Suppressor macrophage treated with lipopolysaccharide for 4 hours (primary cell): ENCODE data around the gene SRPK2.
"Not testable (repeated sequence)": the region's sequence is repeated elsewhere in the genome, so short reads cannot be mapped to it uniquely, and the experiment has no call there.

ENCODE experiments used
- DNase-seq: peaks from one replicate; pipeline ENCODE4 v3.0.0-alpha.2; 2020

The SRPK2 gene

GRCh38 chr7:105369944-105370343, 18.8 kb downstream of the SRPK2 start:
- DNase-seq: no peak

DNA sequence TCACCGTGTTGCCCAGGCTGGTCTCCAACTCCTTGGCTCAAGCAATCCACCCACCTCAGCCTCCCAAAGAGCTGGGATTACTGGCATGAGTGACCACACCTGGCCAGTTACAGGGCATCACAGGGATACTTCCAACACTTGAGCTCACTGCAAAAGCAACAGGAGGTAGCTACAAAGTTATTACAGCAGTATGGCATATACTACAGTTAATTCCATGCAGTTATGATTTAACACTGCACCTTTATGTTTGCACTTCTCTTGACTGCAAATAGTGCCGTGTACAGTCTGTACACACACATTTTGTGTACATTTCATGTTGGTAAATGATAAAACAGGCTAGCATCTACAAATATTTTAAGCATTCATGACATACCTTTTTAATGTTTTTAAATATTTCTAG, 21.3 kb downstream of the SRPK2 start:
- no peak for DNase-seq

DNA sequence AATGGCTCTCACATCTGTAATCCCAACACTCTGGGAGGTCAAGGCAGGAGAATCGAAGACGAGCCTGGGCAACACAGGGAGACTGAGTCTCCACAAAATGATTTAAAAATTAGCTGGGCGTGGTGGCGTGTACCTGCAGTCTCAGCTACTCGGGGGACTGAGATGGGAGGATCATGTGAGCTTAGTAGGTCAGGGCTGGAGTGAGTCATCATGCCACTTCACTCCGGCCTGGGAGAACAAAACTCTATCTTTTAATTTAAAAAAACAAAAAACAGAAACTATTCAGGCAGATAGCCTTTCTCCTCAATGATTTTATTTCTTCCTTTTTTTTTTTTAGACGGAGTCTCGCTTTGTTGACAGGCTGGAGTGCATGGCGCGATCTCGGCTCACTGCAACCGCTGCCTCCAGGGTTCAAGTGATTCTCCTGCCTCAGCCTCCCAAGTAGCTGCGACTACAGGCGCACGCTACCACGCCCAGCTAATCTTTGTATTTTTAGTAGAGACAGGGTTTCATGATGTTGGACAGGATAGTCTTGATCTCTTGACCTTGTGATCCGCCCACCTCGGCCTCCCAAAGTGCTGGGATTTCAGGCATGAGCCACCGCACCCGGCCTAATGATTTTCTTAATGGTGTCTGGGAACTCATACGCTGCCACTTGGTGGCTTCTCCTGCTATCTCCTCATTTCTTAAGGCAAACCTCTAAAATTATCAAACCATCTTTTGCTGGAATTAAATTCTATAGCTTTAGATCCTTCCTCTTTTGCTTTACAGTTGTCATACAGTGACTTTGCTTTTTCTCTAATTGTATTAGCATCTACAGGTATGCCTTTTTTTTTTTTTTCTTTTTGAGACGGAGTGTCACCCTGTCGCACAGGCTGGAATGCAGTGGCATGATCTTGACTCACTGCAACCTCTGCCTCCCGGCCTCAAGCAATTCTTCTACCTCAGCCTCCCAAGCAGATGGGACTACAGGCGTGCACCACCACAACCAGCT, 22.9 kb downstream of the SRPK2 start:
- no peak for DNase-seq

- DNase-seq: no peak
Measured at GRCh38 chr7:105364684-105365083, 24.0 kb downstream of the SRPK2 start.

DNA sequence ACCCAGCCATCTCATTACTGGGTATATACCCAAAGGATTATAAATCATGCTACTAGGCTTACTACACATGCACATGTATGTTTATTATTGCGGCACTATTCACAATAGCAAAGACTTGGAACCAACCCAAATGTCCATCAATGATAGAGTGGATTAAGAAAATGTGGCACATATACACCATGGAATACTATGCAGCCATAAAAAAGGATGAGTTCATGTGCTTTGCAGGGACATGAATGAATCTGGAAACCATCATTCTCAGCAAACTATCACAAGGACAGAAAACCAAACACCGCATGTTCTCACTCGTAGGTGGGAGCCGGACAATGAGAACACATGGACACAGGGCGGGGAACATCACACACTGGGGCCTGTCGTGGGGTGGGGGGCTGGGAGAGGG, 25.1 kb downstream of the SRPK2 start:
- DNase-seq: not testable (repeated sequence)

- DNase-seq: not testable (repeated sequence)
Measured at GRCh38 chr7:105362685-105363084, 26.0 kb downstream of the SRPK2 start.

DNA sequence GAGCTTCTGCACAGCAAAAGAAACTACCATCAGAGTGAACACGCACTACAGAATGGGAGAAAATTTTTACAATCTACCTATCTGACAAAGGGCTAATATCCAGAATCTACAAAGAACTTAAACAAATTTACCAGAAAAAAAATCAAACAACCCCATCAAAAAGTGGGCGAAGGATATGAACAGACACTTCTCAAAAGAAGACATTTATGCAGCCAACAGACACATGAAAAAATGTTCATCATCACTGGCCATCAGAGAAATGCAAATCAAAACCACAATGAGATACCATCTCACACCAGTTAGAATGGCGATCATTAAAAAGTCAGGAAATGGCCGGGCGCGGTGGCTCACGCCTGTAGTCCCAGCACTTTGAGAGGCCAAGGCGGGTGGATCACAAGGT, 26.7 kb downstream of the SRPK2 start:
- not testable (repeated sequence) for DNase-seq

DNA sequence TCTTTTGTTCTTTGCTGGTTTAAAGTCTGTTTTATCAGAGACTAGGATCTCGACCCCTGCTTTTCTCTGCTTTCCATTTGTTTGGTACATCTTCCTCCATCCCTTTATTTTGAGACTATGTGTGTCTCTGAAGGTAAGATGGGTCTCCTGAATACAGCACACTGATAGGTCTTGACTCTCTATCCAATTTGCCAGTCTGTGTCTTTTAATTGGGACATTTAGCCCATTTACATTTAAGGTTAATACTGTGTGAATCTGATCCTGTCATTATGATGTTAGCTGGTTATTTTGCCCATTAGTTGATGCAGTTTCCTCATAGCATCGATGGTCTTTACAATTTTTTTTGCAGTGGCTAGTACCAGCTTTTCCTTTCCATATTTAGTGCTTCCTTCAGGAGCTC, 28.6 kb downstream of the SRPK2 start:
- not testable (repeated sequence) for DNase-seq

DNA sequence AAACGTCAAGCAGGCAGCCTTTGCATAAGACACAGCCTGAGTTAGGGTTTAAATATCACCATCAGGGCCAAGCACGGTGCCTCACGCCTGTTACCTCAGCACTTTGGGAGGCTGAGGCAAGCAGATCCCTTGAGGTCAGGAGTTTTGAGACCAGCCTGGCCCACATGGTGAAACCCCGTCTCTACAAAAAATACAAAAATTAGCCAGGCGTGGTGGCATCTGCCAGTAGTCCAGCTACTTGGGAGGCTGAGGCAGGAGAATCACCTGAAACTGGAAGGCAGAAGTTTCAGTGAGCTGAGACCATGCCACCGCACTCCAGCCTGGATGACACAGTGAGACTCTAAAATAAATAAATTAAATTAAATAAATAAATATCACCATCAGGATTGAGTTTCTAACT, 33.0 kb downstream of the SRPK2 start:
- DNase-seq: no peak

- no peak for DNase-seq
Measured at GRCh38 chr7:105354383-105354782, 34.3 kb downstream of the SRPK2 start.

DNA sequence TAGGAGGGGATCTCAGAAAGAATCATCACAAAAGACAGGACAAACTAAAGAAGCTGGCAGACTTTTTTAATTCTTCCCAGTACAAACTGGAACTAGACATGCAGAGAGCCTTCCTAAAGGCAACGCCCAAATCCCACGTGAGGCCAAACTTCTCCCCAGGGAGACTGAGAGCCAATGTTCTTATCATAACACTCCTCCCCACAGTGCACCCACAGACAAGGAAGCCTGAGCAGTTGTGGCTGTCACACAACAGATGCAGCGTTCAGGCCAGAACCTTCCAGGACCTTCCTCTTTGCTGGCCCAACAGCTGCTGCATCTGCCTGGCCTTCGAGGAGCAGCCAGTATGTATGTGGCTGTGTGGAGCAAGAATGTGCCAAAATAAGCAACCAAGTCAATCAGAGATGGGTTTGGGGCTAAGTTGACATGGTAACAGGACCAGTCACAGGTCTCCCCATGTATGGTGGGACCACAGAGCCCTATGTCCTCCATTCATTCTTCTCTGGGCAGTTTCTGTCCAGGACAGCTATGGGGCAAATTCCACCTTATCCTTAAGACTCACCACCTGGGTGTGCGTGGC, 34.9 kb downstream of the SRPK2 start:
- peak; percentile 25 for DNase-seq

GRCh38 chr7:105352901-105353668, 35.6 kb downstream of the SRPK2 start:
- no peak for DNase-seq

DNA sequence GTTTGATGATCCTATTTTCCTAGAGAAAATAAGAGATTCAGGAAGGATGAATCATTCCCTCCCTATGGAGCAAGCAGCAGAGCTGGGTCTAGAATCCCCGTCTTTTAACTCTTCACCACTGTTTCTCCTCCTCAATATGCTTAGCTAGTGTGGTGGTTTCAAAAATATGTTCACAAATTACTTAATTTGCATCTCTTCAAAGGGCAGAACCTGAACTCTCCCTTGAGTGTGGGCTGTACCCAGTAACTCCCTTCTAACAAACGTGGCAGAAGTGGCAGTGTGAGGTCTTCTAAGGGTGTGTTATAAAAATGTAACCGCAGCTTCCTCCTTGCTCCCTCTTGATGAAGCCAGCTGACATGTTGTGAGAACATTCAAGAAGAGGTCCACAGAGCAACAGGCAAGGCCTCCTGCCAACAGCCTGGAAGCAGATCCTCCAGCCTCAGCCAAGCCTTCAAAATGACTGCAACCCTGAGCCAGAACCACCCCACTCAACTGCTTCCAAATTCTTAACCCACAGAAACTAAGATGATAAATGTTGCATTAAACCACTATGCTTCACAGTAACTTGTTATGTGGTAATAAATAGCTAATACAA, 36.6 kb downstream of the SRPK2 start:
- peak; percentile 82 for DNase-seq

- DNase-seq: no peak
Measured at GRCh38 chr7:105350906-105351305, 37.8 kb downstream of the SRPK2 start.

DNA sequence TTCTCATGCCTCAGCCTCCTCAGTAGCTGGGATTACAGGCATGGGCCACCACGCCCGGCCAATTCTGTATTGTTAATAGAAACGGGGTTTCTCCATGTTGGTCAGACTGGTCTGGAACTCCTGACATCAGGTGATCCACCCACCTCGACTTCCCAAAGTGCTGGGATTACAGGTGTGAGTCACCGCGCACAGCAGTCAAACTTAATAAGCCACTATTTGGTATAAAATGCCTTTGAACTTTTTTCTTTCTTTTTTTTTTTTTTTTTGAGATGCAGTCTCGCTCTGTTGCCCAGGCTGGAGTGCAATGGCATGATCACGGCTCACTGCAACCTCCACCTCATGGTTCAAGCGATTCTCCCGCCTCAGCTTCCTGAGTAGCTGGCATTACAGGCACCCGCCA, 40.5 kb downstream of the SRPK2 start:
- not testable (repeated sequence) for DNase-seq

DNA sequence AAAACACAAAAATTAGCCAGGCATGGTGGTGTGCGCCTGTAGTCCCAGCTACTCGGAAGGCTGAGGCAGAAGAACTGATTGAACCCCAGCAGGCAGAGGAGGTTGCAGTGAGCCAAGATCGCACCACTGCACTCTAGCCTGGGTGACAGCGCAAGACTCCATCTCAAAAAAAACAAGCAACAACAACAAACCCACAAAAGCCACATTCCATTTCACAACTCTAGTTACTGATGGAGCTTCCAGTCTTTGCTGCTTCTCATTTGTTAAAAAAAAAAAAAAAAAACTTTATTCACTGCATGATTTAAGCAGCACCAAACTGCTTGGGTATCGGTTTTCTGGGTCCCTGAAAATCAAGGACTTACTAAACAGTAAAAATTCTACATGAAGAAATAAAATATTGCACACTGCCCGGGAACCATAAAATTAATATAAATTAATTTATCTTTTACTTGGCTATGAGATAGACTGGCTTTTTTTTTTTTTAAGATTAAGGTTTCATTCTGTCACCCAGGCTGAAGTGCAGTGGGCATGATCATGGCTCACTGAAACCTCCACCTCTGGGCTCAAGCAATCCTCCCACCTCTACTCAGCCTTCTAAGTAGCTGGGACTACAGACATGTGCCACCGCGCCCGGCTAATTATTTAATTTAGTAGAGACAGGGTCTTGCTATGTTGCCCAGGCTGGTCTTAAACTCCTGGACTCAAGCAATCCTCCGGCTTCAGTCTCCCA, 42.0 kb downstream of the SRPK2 start:
- DNase-seq: peak; percentile 42

DNA sequence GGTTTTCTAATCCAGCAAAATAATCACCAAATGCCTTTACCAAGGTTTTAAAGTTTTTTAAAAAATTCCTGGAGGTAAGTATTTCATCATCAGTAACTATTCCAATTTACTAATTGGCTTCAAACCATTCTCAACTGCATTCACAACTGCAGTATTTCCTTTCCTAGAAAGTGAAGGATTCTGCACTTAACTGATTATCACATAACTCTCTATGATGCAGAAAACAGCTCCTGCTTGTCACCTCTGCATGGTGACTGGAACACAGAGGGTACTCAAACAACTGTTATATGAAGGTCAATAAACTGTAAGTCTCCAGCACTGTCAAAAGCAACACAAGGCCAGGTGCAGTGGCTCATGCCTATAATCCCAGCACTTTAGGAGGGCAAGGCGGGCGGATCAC, 42.6 kb downstream of the SRPK2 start:
- no peak for DNase-seq

DNA sequence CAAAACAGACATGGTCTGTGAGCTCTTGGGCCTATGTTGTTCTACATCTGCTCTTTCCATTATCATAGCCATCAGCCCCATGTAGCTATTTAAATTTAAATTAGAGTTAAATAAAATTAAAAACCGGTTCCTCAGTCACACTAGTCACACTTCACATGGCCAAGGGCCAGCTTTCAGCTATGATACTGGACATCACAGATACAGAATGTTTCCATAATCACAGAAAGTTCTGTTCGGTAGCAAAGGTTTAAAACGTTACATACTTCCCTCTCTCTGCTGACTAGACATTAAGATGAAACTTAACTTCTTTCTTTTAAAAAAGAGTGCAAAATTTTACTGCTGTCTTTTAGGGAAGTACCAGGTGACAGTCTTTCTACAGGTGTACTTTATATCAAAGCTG, 43.0 kb downstream of the SRPK2 start:
- no peak for DNase-seq

DNA sequence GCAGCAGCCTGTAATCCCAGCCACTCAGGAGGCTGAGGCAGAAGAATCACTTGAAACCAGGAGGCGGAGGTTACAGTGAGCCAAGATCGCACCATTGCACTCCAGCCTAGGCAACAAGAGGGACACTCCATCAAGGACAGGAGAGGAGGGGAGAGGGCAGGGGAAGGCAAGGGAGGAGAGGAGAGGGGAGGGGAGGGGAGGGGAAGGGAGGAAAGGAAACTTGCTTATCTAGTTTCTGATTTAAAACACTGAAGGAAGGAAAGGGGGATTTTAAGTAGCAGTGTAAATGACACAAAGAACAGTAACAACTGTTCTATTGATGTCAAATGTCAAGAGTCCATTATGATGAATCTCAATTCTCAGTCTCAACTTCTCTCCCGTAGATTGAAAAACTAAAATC, 43.7 kb downstream of the SRPK2 start:
- DNase-seq: no peak

DNA sequence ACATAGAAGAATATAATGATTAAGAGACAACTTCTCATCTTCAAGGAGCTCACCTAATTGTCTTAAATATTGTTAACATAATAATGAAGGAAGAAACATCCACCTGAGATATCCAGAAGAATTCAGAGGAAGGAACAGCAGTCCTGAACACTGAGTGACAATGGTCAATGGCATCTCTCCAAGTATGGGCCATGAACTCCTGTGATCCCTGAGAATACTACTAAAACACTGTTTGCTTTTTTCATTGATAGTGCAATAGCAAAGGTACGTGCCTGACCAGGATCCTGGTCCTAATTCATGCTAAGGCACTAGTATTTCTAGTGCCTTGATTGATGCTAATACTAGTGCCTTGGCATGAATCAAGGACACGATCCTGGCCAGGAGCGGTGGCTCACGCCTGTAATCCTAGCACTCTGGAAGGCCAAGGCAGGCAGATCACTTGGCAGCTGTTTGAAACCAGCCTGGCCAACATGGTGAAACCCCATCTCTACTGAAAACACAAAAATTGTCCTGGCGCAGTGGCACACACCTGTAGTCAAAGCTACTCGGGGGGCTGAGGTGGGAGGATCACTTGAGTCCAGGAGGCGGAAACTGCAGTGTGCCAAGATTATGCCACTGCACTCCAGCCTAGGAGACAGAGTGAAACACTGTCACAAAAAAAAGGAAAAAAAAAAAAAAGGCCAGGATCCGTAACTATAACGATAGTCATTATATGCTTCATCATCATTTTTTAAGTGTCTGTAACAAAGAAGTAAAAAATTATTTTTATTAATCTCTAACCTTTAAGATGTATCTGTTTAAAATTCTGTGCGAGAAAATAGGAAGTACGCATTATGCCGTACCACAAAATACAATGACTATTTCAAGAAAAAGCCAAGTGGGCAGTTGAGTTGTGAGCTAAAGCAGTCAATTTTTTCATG, 49.1 kb downstream of the SRPK2 start:
- DNase-seq: no peak

DNA sequence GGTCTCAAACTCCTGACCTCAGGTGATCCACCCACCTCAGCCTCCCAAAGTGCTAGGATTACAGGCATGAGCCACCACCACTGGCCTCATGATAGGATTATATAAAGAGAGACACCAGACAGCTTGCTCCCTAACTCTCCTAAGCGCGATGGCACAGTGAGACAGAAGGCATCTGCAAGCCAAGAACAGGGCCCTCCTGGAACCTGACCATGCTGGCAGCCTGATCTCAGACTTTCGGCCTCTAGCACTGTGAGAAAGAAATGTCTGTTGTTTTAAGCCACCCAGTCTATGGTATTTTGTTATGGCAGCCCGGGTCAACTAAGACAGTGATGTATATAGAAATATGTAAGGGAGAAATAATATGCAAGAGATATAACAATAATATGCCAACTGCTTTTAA, 51.2 kb downstream of the SRPK2 start:
- DNase-seq: no peak
